Measurements from ENCODE around the gene LSP1. TPM values are rescaled to one million over a fixed set of nuclear protein-coding genes. Genes with fewer than 3 reads are reported as not detected.

The LSP1 gene
- total and polyA plus RNA-seq, 2 experiments from 2014 or later, result 2.8 TPM; not detected in 1

- peaks cover 2% of the 10 kb centered on the region for H3K4me1 ChIP-seq (ENCODE audit: low read depth)
- no peak for TF ChIP-seq CTCF (IDR thresholded peaks at IDR 0.05; ENCODE audit: low read depth, low read length)
- H3K36me3 ChIP-seq, result no peaks in the 10 kb centered on the region
- no peak overlapping the region for H3K4me3 ChIP-seq
- no peak overlapping the region for H3K27ac ChIP-seq
- no peaks in the 10 kb centered on the region for H3K9me3 ChIP-seq (ENCODE audit: low read depth)
- no peak for DNase-seq (ENCODE audit: low read depth in 1 of 2, low spot score in 1 of 2)
- no peaks in the 10 kb centered on the region for H3K27me3 ChIP-seq
Observed at GRCh38 chr11:1815751-1816150, 37.1 kb upstream of the LSP1 start.

GRCh38 chr11:1817000-1817399 lies 35.9 kb upstream of the LSP1 start:
- no peaks in the 10 kb centered on the region for H3K36me3 ChIP-seq
- no peak overlapping the region for H3K4me3 ChIP-seq
- H3K9me3 ChIP-seq (ENCODE audit: low read depth), result no peaks in the 10 kb centered on the region
- no peak overlapping the region for H3K27ac ChIP-seq
- no peak for TF ChIP-seq CTCF (IDR thresholded peaks at IDR 0.05; ENCODE audit: low read depth, low read length)
- no peaks in the 10 kb centered on the region for H3K4me1 ChIP-seq (ENCODE audit: low read depth)
- H3K27me3 ChIP-seq, result no peaks in the 10 kb centered on the region
- no peak for DNase-seq (ENCODE audit: low read depth in 1 of 2, low spot score in 1 of 2)

- H3K27ac ChIP-seq, result no peak overlapping the region
- no peaks in the 10 kb centered on the region for H3K36me3 ChIP-seq
- TF ChIP-seq CTCF (IDR thresholded peaks at IDR 0.05; ENCODE audit: low read depth, low read length), result no peak
- no peak overlapping the region for H3K4me3 ChIP-seq
- no peaks in the 10 kb centered on the region for H3K27me3 ChIP-seq
- H3K9me3 ChIP-seq (ENCODE audit: low read depth), result no peaks in the 10 kb centered on the region
- H3K4me1 ChIP-seq (ENCODE audit: low read depth), result no peaks in the 10 kb centered on the region
- DNase-seq (ENCODE audit: low read depth in 1 of 2, low spot score in 1 of 2), result no peak
Observed at GRCh38 chr11:1817511-1817910, 35.4 kb upstream of the LSP1 start.

- no peak for DNase-seq (ENCODE audit: low read depth in 1 of 2, low spot score in 1 of 2)
- no peaks in the 10 kb centered on the region for H3K36me3 ChIP-seq
Observed at GRCh38 chr11:1819074-1819473, 33.8 kb upstream of the LSP1 start.

GRCh38 chr11:1820463-1821325 lies 32.2 kb upstream of the LSP1 start:
- Histone ChIP-seq H3K27ac (no peak overlapping the region), H3K4me1 (ENCODE audit: low read depth) (no peaks in the 10 kb centered on the region), H3K27me3 (no peaks in the 10 kb centered on the region), H3K36me3 (no peaks in the 10 kb centered on the region), H3K9me3 (ENCODE audit: low read depth) (no peaks in the 10 kb centered on the region), H3K4me3 (no peak overlapping the region)
- DNase-seq (ENCODE audit: low read depth in 1 of 2, low spot score in 1 of 2), result peak in 1 of 2 donors; percentile 68
- no peak for TF ChIP-seq CTCF (IDR thresholded peaks at IDR 0.05; ENCODE audit: low read depth, low read length)

More at GRCh38 chr11:1819074-1819473, 33.8 kb upstream of the LSP1 start:
- no peak for TF ChIP-seq CTCF (IDR thresholded peaks at IDR 0.05; ENCODE audit: low read depth, low read length)
- H3K4me1 ChIP-seq (ENCODE audit: low read depth), result no peaks in the 10 kb centered on the region
- no peak overlapping the region for H3K27ac ChIP-seq
- no peak overlapping the region for H3K4me3 ChIP-seq
- H3K27me3 ChIP-seq, result no peaks in the 10 kb centered on the region
- no peaks in the 10 kb centered on the region for H3K9me3 ChIP-seq (ENCODE audit: low read depth)
